BE2C (cell line): ENCODE data around the gene BOK.

Experiments
- DNase-seq: peaks from one replicate; pipeline ENCODE4 v3.0.0-alpha.2; 2020
- H3K27me3 ChIP-seq: fragments of 250-450 bp; sonication (Bioruptor Pico); 2 replicates; pipeline ENCODE4 v1.5.1; 2020; ENCODE audit warnings: mild to moderate bottlenecking
- H3K36me3 ChIP-seq: fragments of 250-450 bp; sonication (Bioruptor Pico); 2 replicates; pipeline ENCODE4 v1.5.1; 2020; ENCODE audit warnings: mild to moderate bottlenecking
- H3K4me1 ChIP-seq: fragments of 250-450 bp; sonication (Bioruptor Pico); 2 replicates; pipeline ENCODE4 v1.5.1; 2020
- H3K4me3 ChIP-seq: 2 replicates; pipeline ENCODE4 v1.5.1; 2011; ENCODE audit warnings: low read depth, low read length
- H3K9me3 ChIP-seq: fragments of 250-450 bp; sonication (Bioruptor Pico); 2 replicates; pipeline ENCODE4 v1.5.1; 2020
- CTCF ChIP-seq: IDR thresholded peaks from 2 replicates; pipeline ENCODE4 v1.5.1; 2012; ENCODE audit warnings: mild to moderate bottlenecking, low read depth, low read length

The BOK gene

GRCh38 chr2:241531161-241531722 lies 27.3 kb upstream of the BOK start:
- Histone ChIP-seq H3K36me3 (no peaks in the 10 kb centered on the region), H3K9me3 (no peaks in the 10 kb centered on the region), H3K4me3 (no peak overlapping the region), H3K4me1 (no peaks in the 10 kb centered on the region), H3K27me3 (no peaks in the 10 kb centered on the region)
- DNase-seq: no peak
- no peak for TF ChIP-seq CTCF

- no peaks in the 10 kb centered on the region for H3K27me3 ChIP-seq
- no peaks in the 10 kb centered on the region for H3K36me3 ChIP-seq
- H3K4me3 ChIP-seq: no peak overlapping the region
- H3K9me3 ChIP-seq: no peaks in the 10 kb centered on the region
- no peaks in the 10 kb centered on the region for H3K4me1 ChIP-seq
- no peak for TF ChIP-seq CTCF
- no peak for DNase-seq
These were observed 26.4 kb upstream of the BOK start for GRCh38 chr2:241532168-241532567.

GRCh38 chr2:241532733-241533601 lies 25.6 kb upstream of the BOK start:
- Histone ChIP-seq H3K4me3 (no peak overlapping the region), H3K36me3 (no peaks in the 10 kb centered on the region), H3K27me3 (no peaks in the 10 kb centered on the region), H3K4me1 (no peaks in the 10 kb centered on the region), H3K9me3 (no peaks in the 10 kb centered on the region)
- no peak for DNase-seq
- TF ChIP-seq CTCF: no peak

- H3K36me3 ChIP-seq: no peaks in the 10 kb centered on the region
- H3K4me3 ChIP-seq: no peak overlapping the region
- H3K4me1 ChIP-seq: no peaks in the 10 kb centered on the region
- no peaks in the 10 kb centered on the region for H3K27me3 ChIP-seq
- no peak for DNase-seq
- no peak for TF ChIP-seq CTCF
- no peaks in the 10 kb centered on the region for H3K9me3 ChIP-seq
These were observed 24.3 kb upstream of the BOK start for GRCh38 chr2:241534293-241534692.

GRCh38 chr2:241534701-241535375 lies 23.7 kb upstream of the BOK start:
- no peak for DNase-seq
- Histone ChIP-seq H3K27me3 (no peaks in the 10 kb centered on the region), H3K4me3 (no peak overlapping the region), H3K36me3 (no peaks in the 10 kb centered on the region), H3K4me1 (no peaks in the 10 kb centered on the region), H3K9me3 (no peaks in the 10 kb centered on the region)
- no peak for TF ChIP-seq CTCF
